Stimulated activated effector memory CD8-positive, alpha-beta T cell treated with anti-CD3 and anti-CD28 coated beads, Interleukin-12 subunit alpha, Interleukin-12 subunit beta, amount 100 ng/mL, for 72 hours (primary cell): ENCODE data around the gene NARS2.

ENCODE experiments used
- ATAC-seq: fragments of 150-1000 bp; cut with Tn5 transposase; 2 replicates; pipeline ENCODE4 v1.10.0; 2021
- DNase-seq, 2 donors: peaks; one replicate each; pipeline ENCODE4 v3.0.0; 2021 to 2022; ENCODE audit warnings: low spot score in 2 of 2
- H3K27ac Mint-ChIP-seq: one replicate; pipeline ENCODE4 v1.8.0; 2022; ENCODE audit warnings: mild to moderate bottlenecking, mixed read lengths
- H3K36me3 Mint-ChIP-seq: one replicate; pipeline ENCODE4 v1.8.0; 2022; ENCODE audit warnings: mild to moderate bottlenecking, mixed read lengths
- H3K4me1 Mint-ChIP-seq: one replicate; pipeline ENCODE4 v1.8.0; 2022; ENCODE audit warnings: mixed read lengths
- H3K4me3 Mint-ChIP-seq: one replicate; pipeline ENCODE4 v1.8.0; 2022; ENCODE audit warnings: mild to moderate bottlenecking, mixed read lengths
- H3K9me3 Mint-ChIP-seq: one replicate; pipeline ENCODE4 v1.8.0; 2022; ENCODE audit warnings: mixed read lengths

NARS2 gene

DNA sequence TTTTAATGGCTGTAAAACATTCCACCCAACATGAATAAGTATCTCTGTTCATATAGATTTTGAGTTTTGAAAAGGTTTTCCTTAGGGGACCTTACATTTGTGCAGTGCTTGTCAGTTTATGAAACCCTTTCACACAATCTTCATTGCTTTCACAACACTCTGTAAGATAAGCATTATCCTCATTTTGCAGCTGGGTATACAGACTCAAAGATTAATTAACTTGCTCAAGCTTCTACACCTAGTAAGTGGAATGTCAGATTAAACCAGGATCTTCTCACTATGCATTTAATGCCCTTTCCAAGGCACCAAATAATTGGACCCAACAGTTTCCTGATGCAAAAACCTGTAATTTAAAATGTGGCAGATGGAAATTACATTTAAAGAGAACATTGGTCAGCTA is 145.5 kb downstream of the NARS2 start:
- peaks cover 24% of the 10 kb centered on the region for H3K4me1 Mint-ChIP-seq
- no peak for ATAC-seq
- H3K9me3 Mint-ChIP-seq = no peaks in the 10 kb centered on the region
- no peak overlapping the region for H3K4me3 Mint-ChIP-seq
- H3K27ac Mint-ChIP-seq = peak overlapping the region; percentile 18
- H3K36me3 Mint-ChIP-seq = peaks cover 4% of the 10 kb centered on the region
- DNase-seq = no peak

DNA sequence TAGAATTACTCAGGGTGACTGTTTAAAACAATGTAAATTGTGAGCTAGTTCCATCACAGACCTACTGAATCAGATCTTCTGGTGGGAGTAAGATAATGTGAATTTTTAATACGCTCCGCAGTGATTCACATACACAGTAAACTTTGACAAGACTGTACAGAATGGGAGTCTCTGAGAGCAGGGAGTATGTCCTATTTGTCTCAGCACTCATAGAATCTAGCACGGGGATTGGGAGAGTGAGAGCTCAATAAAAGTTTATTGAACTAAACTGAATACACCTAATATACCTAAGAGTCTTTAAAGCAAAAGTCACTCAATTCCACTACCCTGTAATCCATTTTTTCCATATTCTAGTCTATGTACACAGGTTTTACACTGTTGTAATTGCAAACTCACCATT is 145.9 kb downstream of the NARS2 start:
- Mint-ChIP-seq H3K27ac (no peak overlapping the region), H3K4me1 (peaks cover 26% of the 10 kb centered on the region), H3K36me3 (peaks cover 4% of the 10 kb centered on the region), H3K9me3 (no peaks in the 10 kb centered on the region), H3K4me3 (no peak overlapping the region)
- ATAC-seq (no peak), DNase-seq (no peak)

- no peak overlapping the region for H3K4me3 Mint-ChIP-seq
- ATAC-seq = no peak
- H3K4me1 Mint-ChIP-seq = peaks cover 26% of the 10 kb centered on the region
- H3K36me3 Mint-ChIP-seq = peaks cover 4% of the 10 kb centered on the region
- no peak overlapping the region for H3K27ac Mint-ChIP-seq
- DNase-seq = no peak
- H3K9me3 Mint-ChIP-seq = no peaks in the 10 kb centered on the region
These were observed 146.4 kb downstream of the NARS2 start for GRCh38 chr11:78428266-78428636.

DNA sequence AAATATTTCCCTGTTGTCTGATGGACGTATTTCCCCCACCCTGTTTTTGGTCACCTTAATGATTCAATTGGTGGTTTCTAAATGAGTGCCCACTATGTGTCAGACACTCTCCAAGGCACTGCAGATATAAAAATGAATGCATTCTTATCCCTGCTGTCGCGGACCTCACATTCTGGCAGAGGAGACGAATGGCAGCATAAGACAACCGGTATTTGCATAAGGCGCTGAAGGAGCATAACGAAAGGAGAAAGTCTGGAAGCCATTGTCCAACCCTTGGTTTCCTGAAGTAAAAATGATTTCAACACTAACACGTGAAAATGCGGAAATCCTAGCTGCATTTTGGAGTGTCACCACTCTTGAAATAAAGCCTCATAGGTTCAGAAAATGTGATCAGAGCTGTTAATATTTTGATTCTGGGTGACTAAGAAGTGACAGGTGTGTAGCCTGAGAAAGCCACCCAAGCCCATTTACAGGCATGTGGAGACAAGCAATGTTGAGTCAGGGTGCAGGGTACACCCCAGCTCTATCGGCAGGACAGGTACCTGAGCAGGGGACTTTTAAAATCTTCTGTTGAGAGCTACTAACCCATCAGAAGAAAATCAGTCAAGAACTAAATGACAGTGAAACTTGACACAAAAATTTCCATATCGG is 146.9 kb downstream of the NARS2 start:
- Mint-ChIP-seq H3K9me3 (no peaks in the 10 kb centered on the region), H3K4me1 (peaks cover 26% of the 10 kb centered on the region), H3K4me3 (peak overlapping the region; percentile 27), H3K27ac (peak overlapping the region; percentile 18), H3K36me3 (peaks cover 4% of the 10 kb centered on the region)
- ATAC-seq = peak; percentile 93
- DNase-seq = no peak

DNA sequence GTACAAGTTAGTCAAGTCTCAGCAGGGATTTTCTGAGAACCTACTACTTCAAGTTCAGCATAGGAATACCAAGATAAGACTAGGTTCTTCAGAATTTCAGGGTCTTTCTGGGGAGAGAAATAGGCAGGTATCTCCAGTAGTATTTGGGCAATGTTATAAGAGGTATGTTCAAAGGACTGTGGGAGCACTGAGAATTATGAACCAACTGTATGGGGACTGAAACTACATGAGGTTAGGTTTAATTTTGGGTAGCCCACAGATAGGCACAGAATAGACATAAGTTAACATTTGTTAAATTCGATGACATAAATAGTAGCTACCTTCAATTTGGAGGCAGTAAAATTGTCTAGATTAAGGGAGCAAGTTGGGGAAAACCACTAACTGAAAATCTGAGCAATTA is 147.8 kb downstream of the NARS2 start:
- Mint-ChIP-seq H3K9me3 (no peaks in the 10 kb centered on the region), H3K36me3 (peaks cover 4% of the 10 kb centered on the region), H3K4me3 (no peak overlapping the region), H3K27ac (peak overlapping the region; percentile 18), H3K4me1 (peaks cover 26% of the 10 kb centered on the region)
- DNase-seq (no peak), ATAC-seq (peak; percentile 63)

- Mint-ChIP-seq H3K36me3 (peaks cover 4% of the 10 kb centered on the region), H3K4me3 (no peak overlapping the region), H3K9me3 (no peaks in the 10 kb centered on the region), H3K4me1 (peaks cover 33% of the 10 kb centered on the region), H3K27ac (no peak overlapping the region)
- no peak for DNase-seq
- ATAC-seq = no peak
These were observed 149.1 kb downstream of the NARS2 start for GRCh38 chr11:78425399-78426070.

DNA sequence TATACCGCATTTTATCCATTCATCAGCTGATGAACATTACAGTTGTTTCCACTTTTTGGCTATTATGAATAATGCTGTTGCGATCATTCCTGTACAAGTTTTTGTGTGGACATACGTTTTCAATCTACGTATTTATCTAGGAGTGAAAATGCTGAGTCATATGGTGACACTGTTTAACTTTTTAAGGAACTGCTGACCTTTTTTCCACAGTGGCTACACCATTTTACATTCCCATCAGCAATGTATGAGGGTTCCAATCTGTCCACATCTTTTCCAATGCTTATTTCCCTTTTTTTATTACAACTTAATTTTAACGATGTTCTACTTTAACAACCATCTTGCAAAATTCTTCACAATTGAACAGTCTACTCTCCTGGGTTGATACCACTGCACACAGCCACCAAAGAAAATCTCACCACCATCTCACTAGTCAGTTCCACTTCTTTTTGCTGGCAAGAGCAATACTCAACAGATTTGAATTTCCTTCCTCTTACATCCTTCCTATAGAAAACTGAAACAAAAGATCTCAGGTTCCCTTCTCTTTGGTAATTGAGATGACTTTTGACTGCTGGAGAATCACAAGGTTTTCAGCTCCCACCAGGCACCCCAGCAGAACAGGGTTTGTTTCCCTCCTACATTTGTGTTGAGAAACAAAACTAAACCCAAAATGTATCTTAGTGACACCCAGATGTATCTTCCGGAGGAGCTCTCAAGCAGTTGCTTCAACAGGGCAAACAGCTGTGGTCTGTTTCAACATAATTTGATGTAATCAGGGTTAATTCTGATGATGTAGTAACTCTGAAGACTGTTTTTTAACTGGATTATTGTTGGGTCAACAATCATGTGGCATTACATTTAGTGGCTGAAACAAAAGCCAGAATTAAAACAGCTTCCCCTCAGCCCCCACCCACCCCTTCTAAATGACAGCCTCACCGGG is 150.1 kb downstream of the NARS2 start:
- Mint-ChIP-seq H3K4me1 (peaks cover 38% of the 10 kb centered on the region), H3K9me3 (no peaks in the 10 kb centered on the region), H3K4me3 (no peak overlapping the region), H3K27ac (no peak overlapping the region), H3K36me3 (peaks cover 4% of the 10 kb centered on the region)
- DNase-seq = no peak
- no peak for ATAC-seq

DNA sequence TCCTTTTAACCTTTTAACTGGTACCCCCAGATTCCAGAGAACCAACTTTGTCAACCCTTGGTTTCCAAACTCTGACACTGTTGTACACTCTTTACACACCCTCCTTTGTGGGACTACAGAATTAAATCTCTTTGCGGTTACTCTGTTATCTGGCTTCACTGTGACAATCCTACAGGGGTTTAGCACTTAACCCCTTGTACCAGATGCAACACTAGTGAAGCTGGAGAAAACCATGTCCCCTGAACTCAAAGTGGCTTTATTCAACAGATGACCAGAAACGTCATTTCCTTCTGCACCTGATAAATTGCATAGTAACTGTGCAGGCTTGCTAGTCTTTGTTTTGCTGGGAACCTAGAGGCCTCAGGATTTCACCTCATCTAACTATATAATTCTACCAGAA is 151.4 kb downstream of the NARS2 start:
- peaks cover 4% of the 10 kb centered on the region for H3K36me3 Mint-ChIP-seq
- H3K4me1 Mint-ChIP-seq = peaks cover 41% of the 10 kb centered on the region
- no peak overlapping the region for H3K27ac Mint-ChIP-seq
- no peaks in the 10 kb centered on the region for H3K9me3 Mint-ChIP-seq
- no peak overlapping the region for H3K4me3 Mint-ChIP-seq
- ATAC-seq (no peak), DNase-seq (no peak)

GRCh38 chr11:78420796-78421209 is 153.9 kb downstream of the NARS2 start:
- ATAC-seq (peak; percentile 29), DNase-seq (peak in 1 of 2 donors; percentile 31)
- H3K4me3 Mint-ChIP-seq = peak overlapping the region; percentile 18
- no peaks in the 10 kb centered on the region for H3K9me3 Mint-ChIP-seq
- H3K4me1 Mint-ChIP-seq = peaks cover 40% of the 10 kb centered on the region
- H3K36me3 Mint-ChIP-seq = peaks cover 7% of the 10 kb centered on the region
- no peak overlapping the region for H3K27ac Mint-ChIP-seq

- Mint-ChIP-seq H3K4me3 (peak overlapping the region; percentile 18), H3K36me3 (peaks cover 7% of the 10 kb centered on the region), H3K4me1 (peaks cover 40% of the 10 kb centered on the region), H3K27ac (no peak overlapping the region), H3K9me3 (no peaks in the 10 kb centered on the region)
- ATAC-seq = no peak
- DNase-seq = peak; percentile 22 to 59
These were observed 154.4 kb downstream of the NARS2 start for GRCh38 chr11:78420255-78420764.

DNA sequence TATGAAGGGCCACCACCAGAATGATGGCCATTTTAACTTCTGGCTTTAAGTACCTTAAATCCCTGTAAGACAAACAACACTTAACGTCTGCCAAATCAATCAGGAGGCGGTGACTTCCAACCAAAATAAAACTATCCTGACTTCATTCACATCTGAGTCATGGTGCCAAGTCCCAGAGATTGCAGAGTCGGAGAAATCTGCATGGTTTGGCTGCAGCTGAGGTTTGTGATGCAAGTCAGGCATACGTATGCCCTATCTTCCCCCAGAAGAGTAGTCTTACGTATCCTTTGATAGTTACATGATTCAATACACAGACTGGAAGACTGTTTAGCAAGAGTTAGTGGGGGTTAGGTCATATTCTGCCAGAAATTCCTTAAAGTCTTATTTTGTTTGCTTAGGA is 155.3 kb downstream of the NARS2 start:
- DNase-seq (no peak), ATAC-seq (no peak)
- Mint-ChIP-seq H3K36me3 (peaks cover 7% of the 10 kb centered on the region), H3K9me3 (no peaks in the 10 kb centered on the region), H3K27ac (no peak overlapping the region), H3K4me3 (peak overlapping the region; percentile 66), H3K4me1 (peaks cover 35% of the 10 kb centered on the region)

DNA sequence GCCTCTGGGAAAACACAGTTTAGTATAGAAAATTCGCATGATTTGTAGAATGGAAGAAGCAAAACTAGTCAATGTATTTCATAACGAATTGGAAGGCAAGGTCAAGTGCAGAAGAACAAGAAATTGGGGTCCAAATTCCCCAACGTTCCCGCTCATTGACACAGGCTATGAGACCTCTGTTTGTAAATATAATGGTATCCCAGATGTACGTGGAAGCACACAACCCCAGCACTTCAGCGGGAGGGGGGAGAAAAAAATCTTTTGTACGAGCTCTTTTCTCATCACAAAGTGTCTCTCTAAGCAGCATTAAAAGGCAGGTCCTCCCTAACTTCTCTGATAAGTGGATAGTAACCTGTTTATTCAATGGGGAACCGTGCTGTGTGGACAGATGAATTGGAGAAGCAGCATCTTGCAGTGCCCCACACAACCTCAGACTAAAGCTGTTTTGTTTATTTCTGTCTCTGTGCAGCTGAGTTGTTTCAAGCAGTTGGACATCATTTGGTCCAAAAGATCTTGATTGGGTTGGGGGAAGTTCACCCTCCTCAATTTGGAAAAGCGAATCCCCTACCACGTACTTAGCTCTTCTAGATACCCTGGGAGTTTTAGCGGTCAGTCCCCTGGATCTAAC is 156.0 kb downstream of the NARS2 start:
- Mint-ChIP-seq H3K4me1 (peaks cover 31% of the 10 kb centered on the region), H3K27ac (no peak overlapping the region), H3K36me3 (peaks cover 7% of the 10 kb centered on the region), H3K9me3 (no peaks in the 10 kb centered on the region), H3K4me3 (peak overlapping the region; percentile 66)
- ATAC-seq (no peak), DNase-seq (no peak)

GRCh38 chr11:78417888-78418583 is 156.6 kb downstream of the NARS2 start:
- Mint-ChIP-seq H3K9me3 (no peaks in the 10 kb centered on the region), H3K4me3 (peak overlapping the region; percentile 66), H3K4me1 (peaks cover 31% of the 10 kb centered on the region), H3K27ac (no peak overlapping the region), H3K36me3 (peaks cover 7% of the 10 kb centered on the region)
- DNase-seq (peak; percentile 63 to 79), ATAC-seq (peak; percentile 85)

- DNase-seq (peak in 1 of 2 donors; percentile 17), ATAC-seq (peak; percentile 43)
- peak within 1 kb of the TSS; percentile 86 for H3K4me3 Mint-ChIP-seq
- peak within 1 kb of the TSS; percentile 73 for H3K27ac Mint-ChIP-seq
- H3K36me3 Mint-ChIP-seq = peaks cover 7% of the 10 kb centered on the region
- H3K9me3 Mint-ChIP-seq = no peaks in the 10 kb centered on the region
- peaks cover 31% of the 10 kb centered on the region for H3K4me1 Mint-ChIP-seq
These were observed 157.3 kb downstream of the NARS2 start, which contains the start of gene GAB2 for GRCh38 chr11:78417175-78417887. TSS of gene GAB2 (minus strand) at chr11:78417820. CDS start at chr11:78417720, 100 bp downstream.
